ENCODE measurements around the gene HOXB5.

Gene HOXB5

GRCh38 chr17:48579760-48580554 is 13.6 kb downstream of the HOXB5 start:
- no peak for TF ChIP-seq POLR2AphosphoS5 (IDR thresholded peaks at IDR 0.05; ENCODE audit: low read depth, low read length)
- no peak for TF ChIP-seq TAF1 (IDR thresholded peaks at IDR 0.05; ENCODE audit: borderline replicate concordance, insufficient read depth, low read length)
- no peak for TF ChIP-seq SIN3A (IDR thresholded peaks at IDR 0.05; ENCODE audit: borderline replicate concordance, insufficient read depth, low read length)
- TF ChIP-seq FOXP2 (optimal IDR thresholded peaks at IDR 0.05; ENCODE audit: borderline replicate concordance, extremely low read depth, extremely low read length, insufficient read depth): no peak
- no peak for TF ChIP-seq REST (IDR thresholded peaks at IDR 0.05; ENCODE audit: insufficient read depth in 1 of 2, low read depth in 2 of 2, low read length in 2 of 2)

- TF ChIP-seq SIN3A (IDR thresholded peaks at IDR 0.05; ENCODE audit: borderline replicate concordance, insufficient read depth, low read length) (no peak), REST (IDR thresholded peaks at IDR 0.05; ENCODE audit: insufficient read depth in 1 of 2, low read depth in 2 of 2, low read length in 2 of 2) (no peak), POLR2AphosphoS5 (IDR thresholded peaks at IDR 0.05; ENCODE audit: low read depth, low read length) (no peak), TAF1 (IDR thresholded peaks at IDR 0.05; ENCODE audit: borderline replicate concordance, insufficient read depth, low read length) (no peak), FOXP2 (optimal IDR thresholded peaks at IDR 0.05; ENCODE audit: borderline replicate concordance, extremely low read depth, extremely low read length, insufficient read depth) (no peak)
These were observed 14.2 kb downstream of the HOXB5 start for GRCh38 chr17:48579471-48579759.

DNA sequence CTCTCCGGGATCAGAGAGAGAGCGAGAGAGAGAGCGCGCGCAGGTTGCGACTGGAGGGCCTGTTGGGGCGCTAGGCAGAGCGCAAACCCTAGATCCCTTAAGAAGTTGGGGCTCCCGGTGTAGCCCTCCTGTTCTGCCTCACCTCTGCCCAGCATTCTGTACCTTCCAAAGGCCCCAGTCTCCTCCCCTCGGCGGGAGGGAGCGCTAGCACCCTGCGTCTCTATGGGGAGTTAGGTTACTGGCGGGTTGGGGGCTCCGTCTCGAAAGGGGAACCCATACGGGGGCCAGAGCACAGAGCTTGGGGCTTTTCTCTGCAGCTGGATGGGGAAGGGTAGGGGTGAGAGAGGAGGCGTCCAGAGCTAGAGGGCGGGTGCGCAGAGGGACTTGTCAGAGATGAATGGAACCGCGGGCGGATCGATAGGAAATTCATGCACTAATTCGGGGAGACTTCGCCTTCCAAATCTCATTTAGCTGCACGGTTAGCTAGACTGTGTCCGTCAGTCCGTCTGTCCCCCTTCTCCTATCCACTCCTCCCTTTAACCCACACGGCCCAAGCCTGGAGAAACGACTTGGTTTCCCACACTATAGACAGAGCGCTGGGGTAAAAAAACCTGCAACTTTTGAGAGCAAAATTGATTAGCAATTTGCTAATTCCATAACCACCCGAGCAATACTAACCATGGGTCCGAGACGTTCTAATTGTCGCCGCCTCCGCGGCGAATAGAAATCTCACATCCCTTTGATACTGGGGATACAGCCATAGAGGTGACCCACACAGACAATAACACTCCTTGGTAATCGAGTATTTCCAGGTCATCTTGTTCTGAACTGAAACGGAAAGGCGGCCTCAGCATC is 14.7 kb downstream of the HOXB5 start:
- TF ChIP-seq POLR2AphosphoS5 (IDR thresholded peaks at IDR 0.05; ENCODE audit: low read depth, low read length) (no peak), TAF1 (IDR thresholded peaks at IDR 0.05; ENCODE audit: borderline replicate concordance, insufficient read depth, low read length) (no peak), FOXP2 (optimal IDR thresholded peaks at IDR 0.05; ENCODE audit: borderline replicate concordance, extremely low read depth, extremely low read length, insufficient read depth) (no peak), REST (IDR thresholded peaks at IDR 0.05; ENCODE audit: insufficient read depth in 1 of 2, low read depth in 2 of 2, low read length in 2 of 2) (no peak), SIN3A (IDR thresholded peaks at IDR 0.05; ENCODE audit: borderline replicate concordance, insufficient read depth, low read length) (no peak)

DNA sequence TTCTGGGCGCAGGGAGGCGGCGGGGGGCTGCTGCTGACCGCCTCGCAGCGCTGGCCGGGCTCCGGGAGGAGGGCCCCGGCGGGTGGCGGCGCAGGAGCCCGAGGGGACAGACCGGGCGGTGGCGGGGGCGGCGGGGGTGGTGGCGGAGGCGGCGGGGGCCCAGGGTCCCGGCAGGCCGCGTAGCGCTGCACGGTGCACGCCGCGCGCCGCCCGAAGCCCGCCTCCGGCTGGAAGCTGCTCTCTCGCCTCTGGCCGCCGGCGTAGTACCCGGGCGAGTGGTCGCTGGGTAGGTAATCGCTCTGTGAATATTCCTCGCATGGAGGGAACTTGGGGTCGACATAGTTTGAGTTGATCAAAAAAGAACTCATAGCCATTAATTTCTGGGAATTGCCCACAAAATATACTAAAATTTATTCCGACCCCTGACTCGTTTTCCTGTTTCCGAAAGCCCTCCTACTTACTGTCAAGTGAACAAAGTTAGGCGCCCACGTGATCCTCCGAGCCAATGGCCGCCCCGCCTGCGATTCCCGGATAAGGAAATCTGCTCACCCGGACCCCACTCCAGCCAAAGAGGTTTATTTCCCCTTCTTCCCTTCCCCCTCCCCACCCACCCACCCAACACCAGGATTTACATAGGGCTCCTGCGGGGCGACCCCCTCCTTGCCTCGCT is 15.5 kb downstream of the HOXB5 start, which contains the start of gene HOXB4:
TSS of gene HOXB4 (minus strand) at position 405 of the 670 bp plus-strand sequence. CDS start at position 374, 31 bp downstream.
- TF ChIP-seq TAF1 (IDR thresholded peaks at IDR 0.05; ENCODE audit: borderline replicate concordance, insufficient read depth, low read length) (no peak), SIN3A (IDR thresholded peaks at IDR 0.05; ENCODE audit: borderline replicate concordance, insufficient read depth, low read length) (no peak), POLR2AphosphoS5 (IDR thresholded peaks at IDR 0.05; ENCODE audit: low read depth, low read length) (no peak), REST (IDR thresholded peaks at IDR 0.05; ENCODE audit: insufficient read depth in 1 of 2, low read depth in 2 of 2, low read length in 2 of 2) (no peak)

All from PFSK-1 (cell line).